K562 (cell line): ENCODE measurements around the gene CDH6. TPM values are rescaled to one million over a fixed set of nuclear protein-coding genes. Genes with fewer than 3 reads are reported as not detected.

ENCODE experiments used
- ATAC-seq: fragments of 200-7000 bp; cut with Tn5 transposase; 3 replicates; pipeline ENCODE4 v1.9.1; 2020; ENCODE audit warnings: moderate library complexity
- BruUV-seq: library from RNA; stranded (reverse); fragments of 400-500 nt; replicated peaks from 2 replicates; lab custom pipeline; 2021; lab: Mats Ljungman, UMichigan
- CTCF ChIA-PET: fragments of 300-600 bp; formaldehyde crosslinking; extraction: SDS; loops from one replicate; lab custom pipeline; 2021; ENCODE audit warnings: low intra/inter-chr PET ratio; lab: Yijun Ruan, JAX
- POLR2A ChIA-PET: fragments of 300-600, 350-650 bp; sonication (Branson Sonifier 250); formaldehyde crosslinking; extraction: SDS; loops from one replicate; lab custom pipeline; 2021; ENCODE audit warnings: antibody characterized with exemption, inconsistent platforms; lab: Yijun Ruan, JAX
- DNase-seq, 4 experiments: peaks; one replicate each; pipeline versions ENCODE4 v3.0.0 to v3.0.0-alpha.2; 2011 to 2018; ENCODE audit warnings: low spot score in 3 of 4, mixed read lengths in 3 of 4; ENCODE audit errors: extremely low read depth in 1 of 4
- FAIRE-seq: peaks from 2 replicates; lab custom pipeline; 2011; peaks lifted over from hg19 to GRCh38; lab: Jason Lieb, UNC
- H2AFZ ChIP-seq: 2 replicates; pipeline ENCODE4 v1.6.0; 2011; ENCODE audit warnings: low read depth, low read length, control low read depth, inconsistent platforms
- H3K27ac ChIP-seq: fragments of 200-600 bp; 3 replicates; pipeline ENCODE4 v1.8.0; 2011; ENCODE audit warnings: low read depth, mild to moderate bottlenecking, control low read depth, inconsistent platforms, low read length, moderate library complexity, mixed read lengths; ENCODE audit errors: extremely low read depth
- H3K27me3 ChIP-seq, 2 experiments: fragments of 300-600 bp in 1 of 2; 2 replicates in 1 of 2; 3 replicates in 1 of 2; pipeline versions ENCODE4 v1.6.0 to v1.8.0; 2011; ENCODE audit warnings: inconsistent platforms in 2 of 2, low read length in 2 of 2, mild to moderate bottlenecking in 1 of 2, mixed read lengths in 1 of 2, moderate library complexity in 1 of 2; ENCODE audit not compliant: control insufficient read depth in 2 of 2, insufficient read depth in 2 of 2
- H3K36me3 ChIP-seq: fragments of 300-600 bp; 3 replicates; pipeline ENCODE4 v1.8.0; 2011; ENCODE audit warnings: mild to moderate bottlenecking, low read length, inconsistent platforms; ENCODE audit not compliant: control insufficient read depth, insufficient read depth
- H3K4me1 ChIP-seq, 2 experiments: fragments of 200-600 bp in 1 of 2; replicated peaks in 1 of 2; 2 replicates in 1 of 2; 3 replicates in 1 of 2; pipeline versions ENCODE4 v1.5.1 to v1.8.0; 2011; ENCODE audit warnings: inconsistent platforms in 2 of 2, low read length in 2 of 2, mild to moderate bottlenecking in 1 of 2, mixed read lengths in 1 of 2, moderate library complexity in 1 of 2; ENCODE audit not compliant: control insufficient read depth in 2 of 2, insufficient read depth in 2 of 2
- H3K4me2 ChIP-seq: 2 replicates; pipeline ENCODE4 v1.6.1; 2011; ENCODE audit warnings: low read length, control low read depth, inconsistent platforms, mixed read lengths; ENCODE audit not compliant: insufficient read depth
- H3K4me3 ChIP-seq: fragments of 200-600 bp; sonication (generic), shearing (Covaris generic); 2 replicates; pipeline ENCODE4 v1.5.1; 2016; ENCODE audit warnings: control low read depth, inconsistent platforms
- H3K79me2 ChIP-seq: fragments of 200-600 bp; 3 replicates; pipeline ENCODE4 v1.8.0; 2011; ENCODE audit warnings: low read length, inconsistent platforms; ENCODE audit not compliant: control insufficient read depth, insufficient read depth
- H3K9ac ChIP-seq, 2 experiments: 2 replicates each; pipeline versions ENCODE4 v1.6.0 to v1.6.1; 2011; ENCODE audit warnings: low read depth in 2 of 2, low read length in 2 of 2, control low read depth in 1 of 2, inconsistent platforms in 1 of 2, mild to moderate bottlenecking in 1 of 2, mixed read lengths in 1 of 2; ENCODE audit not compliant: insufficient read depth in 1 of 2
- H3K9me1 ChIP-seq: one replicate; pipeline ENCODE4 v1.6.0; 2011; ENCODE audit warnings: inconsistent platforms, mild to moderate bottlenecking, low read length, moderate library complexity; ENCODE audit not compliant: control insufficient read depth, insufficient read depth
- H3K9me3 ChIP-seq: replicated peaks from 2 replicates; pipeline ENCODE4 v1.5.1; 2011; ENCODE audit warnings: low read depth, low read length, inconsistent platforms; ENCODE audit not compliant: control insufficient read depth, insufficient read depth
- H4K20me1 ChIP-seq: replicated peaks from 2 replicates; pipeline ENCODE4 v1.6.1; 2011; ENCODE audit warnings: low read length, inconsistent platforms, mixed read lengths; ENCODE audit not compliant: control insufficient read depth, insufficient read depth
- CREB3L1 ChIP-seq: fragments of 450-650 bp; IDR thresholded peaks from 2 replicates; pipeline ENCODE4 v1.6.1; 2014; ENCODE audit warnings: low read depth, mild to moderate bottlenecking, moderate library complexity, borderline replicate concordance
- CREBBP ChIP-seq: IDR thresholded peaks from one replicate; pipeline ENCODE4 v1.6.1; 2012; ENCODE audit warnings: low read depth, mild to moderate bottlenecking, control low read depth, inconsistent platforms, low read length
- LEF1 ChIP-seq: fragments of 450-650 bp; IDR thresholded peaks from 2 replicates; pipeline ENCODE4 v1.6.1; 2016; ENCODE audit warnings: mild to moderate bottlenecking
- RFX7 ChIP-seq: fragments of 250-450 bp; sonication (Bioruptor Pico); IDR thresholded peaks from 2 replicates; pipeline ENCODE4 v1.5.1; 2021; ENCODE audit warnings: mild to moderate bottlenecking
- THAP7 ChIP-seq: fragments of 250-450 bp; sonication (Bioruptor Pico); IDR thresholded peaks from 2 replicates; pipeline ENCODE4 v1.5.0; 2021
- ZNF436 ChIP-seq: fragments of 250-450, 450-650 bp; sonication (Bioruptor Pico); formaldehyde crosslinking; IDR thresholded peaks from 2 replicates; pipeline ENCODE4 v1.7.0; 2020; ENCODE audit warnings: mild to moderate bottlenecking
- ZNF668 ChIP-seq: fragments of 250-450 bp; sonication (Bioruptor Pico); IDR thresholded peaks from 2 replicates; pipeline ENCODE4 v1.8.0; 2022; ENCODE audit warnings: mild to moderate bottlenecking, inconsistent platforms
- WGBS: fragments of 100-300 bp; shearing (Covaris generic); methylation state at CpG from one replicate; pipeline ENCODE4 v1.1.6; 2016; ENCODE audit warnings: low coverage, mixed read lengths; ENCODE audit not compliant: insufficient coverage; ENCODE audit errors: missing lambda C conversion rate; 5-methylcytosine and 5-hydroxymethylcytosine counted together
- in situ Hi-C: fragments of 300-500 bp; cut with MboI; formaldehyde crosslinking; loops from 4 replicates; pipeline ENCODE4 v1.15.0; 2018; ENCODE audit warnings: inconsistent platforms, mixed read lengths
- intact Hi-C: fragments of 100-400 bp; cut with micrococcal nuclease; formaldehyde crosslinking; loops from 2 replicates; pipeline ENCODE4 v1.14.2; 2022
- polyA plus RNA-seq, 8 experiments: library from polyadenylated mRNA; depleted of rRNA in 4 of 8; stranded (reverse) in 5 of 8; unstranded in 3 of 8; fragments of >200 nt; fragmentation: Nextera tagmentation in 2 of 8; fragmentation: Illumina TruSeq in 1 of 8; extraction: Ambion mirVana in 2 of 8; extraction: Trizol in 1 of 8; gene quantifications; 2 replicates each; pipeline versions ENCODE4 v1.2.1 to v1.2.3, GENCODE V29; 2011 to 2014; ENCODE audit warnings: inconsistent platforms in 1 of 8, missing spikeins in 1 of 8
- total RNA-seq, 7 experiments: library from RNA; depleted of rRNA in 6 of 7; stranded (reverse); fragments of >200 nt in 6 of 7; fragmentation: Illumina TruSeq in 2 of 7; extraction: Trizol in 2 of 7; gene quantifications; 2 replicates each; pipeline versions ENCODE4 v1.2.1 to v1.2.3, GENCODE V29; 2011 to 2021; ENCODE audit warnings: low replicate concordance in 1 of 7

CDH6 gene
- total and polyA plus RNA-seq, 9 of the 15 experiments (the other 6 are each of a cell fraction or from before 2014, with no cell fraction given): not detected

GRCh38 chr5:31225118-31225517 is 31.6 kb downstream of the CDH6 start:
- 0% methylated on average over 5 of the region's 5 CpGs for WGBS
- H3K79me2 ChIP-seq: no peaks in the 10 kb centered on the region
- intact Hi-C loops: no loop called here
- TF ChIP-seq ZNF668: no peak
- no peak for TF ChIP-seq RFX7 (CRISPR knock-in tag)
- no peak for TF ChIP-seq CREBBP
- TF ChIP-seq LEF1: no peak
- TF ChIP-seq CREB3L1: no peak
- H3K9me1 ChIP-seq: no peaks in the 10 kb centered on the region
- H2AFZ ChIP-seq: no peak overlapping the region
- BruUV-seq: no TSS peak
- H3K4me1 ChIP-seq: no peaks in the 10 kb centered on the region
- no peaks in the 10 kb centered on the region for H3K36me3 ChIP-seq
- no peak overlapping the region for H3K27ac ChIP-seq
- ChIA-PET CTCF (no interaction called here), POLR2A (interaction anchor here (0.6 kb wide), 1 partner anchor 121 kb away, joined by 3 read pairs; no protein-coding TSS in a partner anchor)
- in situ Hi-C loops: no loop called here
- H3K27me3 ChIP-seq: no peaks in the 10 kb centered on the region
- no peak overlapping the region for H3K4me2 ChIP-seq
- H3K9ac ChIP-seq: no peak overlapping the region
- DNase-seq: no peak
- no peaks in the 10 kb centered on the region for H4K20me1 ChIP-seq
- H3K9me3 ChIP-seq: no peaks in the 10 kb centered on the region
- no peak overlapping the region for H3K4me3 ChIP-seq
- no peak for ATAC-seq
- FAIRE-seq: no peak

GRCh38 chr5:31225613-31226012 is 32.1 kb downstream of the CDH6 start:
- in situ Hi-C loops: no loop called here
- POLR2A ChIA-PET: no interaction called here
- no peak for FAIRE-seq
- Histone ChIP-seq H3K9me3 (no peaks in the 10 kb centered on the region), H4K20me1 (no peaks in the 10 kb centered on the region), H3K27me3 (no peaks in the 10 kb centered on the region), H2AFZ (no peak overlapping the region), H3K4me1 (no peaks in the 10 kb centered on the region), H3K4me3 (no peak overlapping the region), H3K9me1 (no peaks in the 10 kb centered on the region), H3K27ac (no peak overlapping the region), H3K36me3 (no peaks in the 10 kb centered on the region), H3K9ac (no peak overlapping the region), H3K79me2 (no peaks in the 10 kb centered on the region), H3K4me2 (no peak overlapping the region)
- intact Hi-C loops: no loop called here
- DNase-seq: no peak
- CTCF ChIA-PET: no interaction called here
- no peak for TF ChIP-seq THAP7
- TF ChIP-seq ZNF436 (CRISPR knock-in tag): no peak
- ATAC-seq: no peak
- no TSS peak for BruUV-seq
- WGBS: 2% methylated on average over 3 of the region's 3 CpGs
